K562 (cell line): ENCODE results near the gene ERAL1. TPM values are rescaled to one million over a fixed set of nuclear protein-coding genes. Genes with fewer than 3 reads are reported as not detected.

Source experiments
- C11orf30 ChIP-seq: fragments of 450-650 bp; IDR thresholded peaks from 2 replicates; pipeline ENCODE4 v1.6.1; 2016; ENCODE audit warnings: low read depth, mild to moderate bottlenecking
- CBFA2T3 ChIP-seq: fragments of 450-650 bp; IDR thresholded peaks from 2 replicates; pipeline ENCODE4 v1.6.1; 2017
- DPF2 ChIP-seq: fragments of 450-650 bp; IDR thresholded peaks from 2 replicates; pipeline ENCODE4 v1.6.1; 2016
- EGR1 ChIP-seq: fragments of 450-650 bp; conservative IDR thresholded peaks from 2 replicates; pipeline ENCODE4 v1.6.1; 2017; ENCODE audit warnings: mild to moderate bottlenecking
- GABPB2 ChIP-seq: fragments of 250-450 bp; sonication (Bioruptor Pico); conservative IDR thresholded peaks from 2 replicates; pipeline ENCODE4 v1.5.1; 2021; ENCODE audit warnings: mild to moderate bottlenecking
- GTF2F1 ChIP-seq: IDR thresholded peaks from 2 replicates; pipeline ENCODE4 v1.6.1; 2011; ENCODE audit warnings: low read depth, low read length, improper control_type of control experiment
- HLTF ChIP-seq: fragments of 450-650 bp; IDR thresholded peaks from 2 replicates; pipeline ENCODE4 v1.6.1; 2016
- HNRNPLL ChIP-seq: fragments of 200-400 bp; formaldehyde crosslinking; IDR thresholded peaks from 2 replicates; pipeline ENCODE4 v1.6.1; 2017; ENCODE audit warnings: low read length, low read depth, mild to moderate bottlenecking; ENCODE audit not compliant: poor library complexity, severe bottlenecking
- SMAD3 ChIP-seq: fragments of 450-650 bp; formaldehyde crosslinking; conservative IDR thresholded peaks from 2 replicates; pipeline ENCODE4 v1.4.0; 2020; ENCODE audit warnings: mild to moderate bottlenecking
- SMAD4 ChIP-seq: fragments of 250-450 bp; sonication (Bioruptor Pico); conservative IDR thresholded peaks from 2 replicates; pipeline ENCODE4 v1.8.0; 2021; ENCODE audit warnings: inconsistent platforms, mild to moderate bottlenecking, moderate library complexity
- ZFP1 ChIP-seq: fragments of 450-650 bp; formaldehyde crosslinking; IDR thresholded peaks from 2 replicates; pipeline ENCODE4 v1.4.0; 2020; ENCODE audit warnings: mild to moderate bottlenecking, mixed read lengths
- ZKSCAN8 ChIP-seq: fragments of 200-800 bp; sonication (Bioruptor generic); IDR thresholded peaks from 2 replicates; pipeline ENCODE4 v1.6.1; 2016; ENCODE audit warnings: missing genetic modification characterization, missing compliant biosample characterization
- ZNF507 ChIP-seq: conservative IDR thresholded peaks from 2 replicates; pipeline ENCODE4 v1.6.1; 2017; ENCODE audit warnings: missing genetic modification characterization, missing compliant biosample characterization
- polyA plus RNA-seq, 8 experiments: library from polyadenylated mRNA; depleted of rRNA in 4 of 8; stranded (reverse) in 5 of 8; unstranded in 3 of 8; fragments of >200 nt; fragmentation: Nextera tagmentation in 2 of 8; fragmentation: Illumina TruSeq in 1 of 8; extraction: Ambion mirVana in 2 of 8; extraction: Trizol in 1 of 8; gene quantifications; 2 replicates each; pipeline versions ENCODE4 v1.2.1 to v1.2.3, GENCODE V29; 2011 to 2014; ENCODE audit warnings: inconsistent platforms in 1 of 8, missing spikeins in 1 of 8
- total RNA-seq, 7 experiments: library from RNA; depleted of rRNA in 6 of 7; stranded (reverse); fragments of >200 nt in 6 of 7; fragmentation: Illumina TruSeq in 2 of 7; extraction: Trizol in 2 of 7; gene quantifications; 2 replicates each; pipeline versions ENCODE4 v1.2.1 to v1.2.3, GENCODE V29; 2011 to 2021; ENCODE audit warnings: low replicate concordance in 1 of 7
- TF ChIP-seq, protein P1 (sequence below): sonication (generic); formaldehyde crosslinking; IDR thresholded peaks from 2 replicates; pipeline ENCODE4 v1.8.1; 2023; ENCODE audit warnings: mild to moderate bottlenecking, missing genetic modification reagents

The ERAL1 gene
- total and polyA plus RNA-seq, 9 of the 15 experiments (the other 6 are each of a cell fraction or from before 2014, with no cell fraction given): 37.5 to 351 (median 106) TPM

DNA sequence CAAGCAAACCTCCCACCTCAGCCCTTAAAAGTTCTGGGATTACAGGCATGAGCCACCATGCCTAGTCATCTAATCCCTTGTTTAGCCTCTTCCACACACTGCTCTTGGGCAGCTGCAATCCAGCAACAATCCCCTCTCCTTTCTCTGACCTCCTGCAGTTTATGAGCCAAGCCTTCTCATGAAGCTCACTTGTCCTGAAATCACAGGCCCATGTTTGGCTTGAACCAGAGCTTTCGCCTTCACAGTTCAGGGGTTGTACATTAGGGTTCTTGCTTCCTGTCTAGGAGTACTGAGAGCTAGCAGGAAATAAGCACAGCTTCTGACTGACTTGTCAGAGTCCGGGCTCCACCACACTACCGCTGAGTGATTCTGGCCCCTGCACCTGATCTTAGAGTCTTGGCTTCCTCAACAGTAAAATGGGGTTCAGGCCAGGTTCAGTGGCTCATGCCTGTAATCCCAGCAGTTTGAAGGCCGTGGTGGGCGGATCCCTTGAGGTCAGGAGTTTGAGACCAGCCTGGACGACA, 16.3 kb downstream of the ERAL1 start (continued):
- TF ChIP-seq, protein P1, sequence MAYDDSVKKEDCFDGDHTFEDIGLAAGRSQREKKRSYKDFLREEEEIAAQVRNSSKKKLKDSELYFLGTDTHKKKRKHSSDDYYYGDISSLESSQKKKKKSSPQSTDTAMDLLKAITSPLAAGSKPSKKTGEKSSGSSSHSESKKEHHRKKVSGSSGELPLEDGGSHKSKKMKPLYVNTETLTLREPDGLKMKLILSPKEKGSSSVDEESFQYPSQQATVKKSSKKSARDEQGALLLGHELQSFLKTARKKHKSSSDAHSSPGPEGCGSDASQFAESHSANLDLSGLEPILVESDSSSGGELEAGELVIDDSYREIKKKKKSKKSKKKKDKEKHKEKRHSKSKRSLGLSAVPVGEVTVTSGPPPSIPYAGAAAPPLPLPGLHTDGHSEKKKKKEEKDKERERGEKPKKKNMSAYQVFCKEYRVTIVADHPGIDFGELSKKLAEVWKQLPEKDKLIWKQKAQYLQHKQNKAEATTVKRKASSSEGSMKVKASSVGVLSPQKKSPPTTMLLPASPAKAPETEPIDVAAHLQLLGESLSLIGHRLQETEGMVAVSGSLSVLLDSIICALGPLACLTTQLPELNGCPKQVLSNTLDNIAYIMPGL (CRISPR knock-in tag): no peak
- TF ChIP-seq ZFP1: no peak
- TF ChIP-seq DPF2: peak; percentile 34
- 0 out of 2 replicates have a peak, but pooled peaks have one; percentile 16 for TF ChIP-seq CBFA2T3
- TF ChIP-seq ZKSCAN8 (CRISPR knock-in tag): no peak
- TF ChIP-seq EGR1: peak; percentile 27; the same call in 1 of the 2 replicates
- 0 out of 2 replicates have a peak, but pooled peaks have one; percentile 25 for TF ChIP-seq C11orf30
- TF ChIP-seq GABPB2 (CRISPR knock-in tag): no peak
- no peak for TF ChIP-seq ZNF507 (tag)
- TF ChIP-seq HNRNPLL: no peak
- TF ChIP-seq GTF2F1: no peak
- TF ChIP-seq HLTF: no peak
- no peak for TF ChIP-seq SMAD3
- peak; percentile 56; the same call in 1 of the 2 replicates for TF ChIP-seq SMAD4 (CRISPR knock-in tag)
- TF ChIP-seq, all 486 proteins: peak for 20
